GM21447 (cell line): Measurements from ENCODE around the gene G6PD.
"Not testable (repeated sequence)": the region's sequence is repeated elsewhere in the genome, so short reads cannot be mapped to it uniquely, and the experiment has no call there.

ENCODE experiments used
- ATAC-seq: cut with Tn5 transposase; IDR thresholded peaks from one replicate; pipeline ENCODE4 v1.9.1; 2021; ENCODE audit not compliant: unreplicated experiment

G6PD gene

GRCh38 chrX:154545673-154546274 lies 872 bp downstream of the G6PD start:
- ATAC-seq, result no peak

DNA sequence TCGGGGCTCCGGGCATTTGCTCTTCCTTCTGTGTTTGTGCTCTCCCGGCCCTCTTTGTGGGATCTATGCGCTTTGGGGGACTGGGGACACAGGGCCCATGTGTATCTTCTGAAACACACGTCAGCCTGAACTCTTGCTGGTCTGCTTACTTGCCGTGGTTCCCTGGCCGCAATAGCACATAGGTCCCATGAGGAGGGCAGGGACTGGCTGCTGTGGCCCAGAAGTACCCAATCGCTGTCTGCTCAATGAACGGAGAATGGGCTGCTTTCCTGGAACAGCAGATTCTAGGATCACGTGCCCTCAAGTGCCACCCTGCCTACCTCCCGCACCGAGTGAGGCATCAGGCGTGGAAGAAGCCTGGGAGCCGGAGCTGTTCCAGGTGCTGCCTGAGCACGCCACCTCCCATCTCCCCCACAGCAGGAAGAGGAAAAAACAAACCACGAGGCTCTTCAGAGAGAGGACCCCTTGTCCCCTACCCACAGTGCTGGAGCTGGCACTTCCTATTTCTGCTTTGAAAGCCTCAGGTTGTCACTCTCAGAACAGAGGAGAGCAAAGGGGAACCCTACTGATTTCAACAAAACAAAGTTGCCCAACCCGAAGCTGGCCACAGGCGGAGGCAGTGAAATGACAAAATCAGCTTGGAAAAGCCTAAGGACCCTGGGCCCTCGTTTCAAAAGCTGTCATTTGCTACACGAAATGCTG lies 3.8 kb downstream of the G6PD start:
- no peak for ATAC-seq

DNA sequence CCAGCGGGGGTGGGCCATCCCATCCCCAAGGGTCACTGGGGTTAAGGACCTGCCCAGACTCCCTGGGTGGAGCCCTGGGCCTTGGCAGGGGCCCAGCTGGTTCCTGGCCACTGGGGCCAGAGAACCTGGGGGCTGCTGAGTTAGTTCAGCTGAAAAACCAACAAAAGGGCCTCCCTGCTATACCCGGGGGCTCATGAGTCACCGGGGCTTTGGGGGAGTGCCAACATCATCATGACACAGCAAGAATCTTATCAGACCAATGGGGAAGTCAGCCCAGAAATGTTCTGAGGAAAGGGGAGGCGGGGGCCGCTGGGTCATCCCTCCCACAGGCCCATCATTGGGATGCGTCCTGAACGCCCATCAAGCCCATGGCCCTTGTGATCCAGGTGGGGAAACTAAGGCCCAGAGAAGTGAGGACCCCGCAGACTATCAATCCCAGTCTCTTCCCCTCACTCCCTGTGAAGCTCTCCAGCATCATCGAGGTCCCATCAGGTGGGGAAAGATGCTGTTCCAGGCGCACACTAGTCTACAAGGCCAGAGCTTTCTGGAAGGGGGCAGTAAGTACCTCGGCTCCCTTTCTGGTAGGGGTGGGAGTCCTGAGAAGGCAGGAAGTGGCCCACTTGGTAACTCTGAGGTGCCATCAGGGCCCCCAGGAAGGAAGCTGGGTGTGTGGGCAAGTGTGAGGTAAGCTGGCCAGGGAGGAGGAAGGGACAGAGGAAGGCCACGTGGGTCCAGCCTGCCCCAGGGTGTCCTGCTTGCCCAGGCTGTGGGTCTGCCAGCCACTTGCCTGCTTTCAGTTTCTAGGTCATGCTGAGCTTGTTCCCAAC lies 4.5 kb downstream of the G6PD start:
- no peak for ATAC-seq

DNA sequence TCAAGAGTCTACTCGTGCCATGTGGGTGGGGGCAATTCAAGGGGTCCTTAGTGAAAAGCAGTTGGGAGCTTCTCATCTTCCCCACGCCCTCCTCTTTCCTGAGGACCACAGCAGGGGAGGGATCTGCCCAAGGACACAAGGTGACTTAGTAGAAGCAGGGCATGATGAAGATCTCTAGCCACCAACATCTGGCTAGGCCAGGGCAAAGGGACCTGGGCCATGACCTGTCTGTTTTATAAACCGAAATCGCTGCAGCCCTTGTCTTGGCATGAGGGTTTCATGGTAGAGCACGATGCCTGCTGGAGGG lies 5.1 kb downstream of the G6PD start:
- no peak for ATAC-seq

DNA sequence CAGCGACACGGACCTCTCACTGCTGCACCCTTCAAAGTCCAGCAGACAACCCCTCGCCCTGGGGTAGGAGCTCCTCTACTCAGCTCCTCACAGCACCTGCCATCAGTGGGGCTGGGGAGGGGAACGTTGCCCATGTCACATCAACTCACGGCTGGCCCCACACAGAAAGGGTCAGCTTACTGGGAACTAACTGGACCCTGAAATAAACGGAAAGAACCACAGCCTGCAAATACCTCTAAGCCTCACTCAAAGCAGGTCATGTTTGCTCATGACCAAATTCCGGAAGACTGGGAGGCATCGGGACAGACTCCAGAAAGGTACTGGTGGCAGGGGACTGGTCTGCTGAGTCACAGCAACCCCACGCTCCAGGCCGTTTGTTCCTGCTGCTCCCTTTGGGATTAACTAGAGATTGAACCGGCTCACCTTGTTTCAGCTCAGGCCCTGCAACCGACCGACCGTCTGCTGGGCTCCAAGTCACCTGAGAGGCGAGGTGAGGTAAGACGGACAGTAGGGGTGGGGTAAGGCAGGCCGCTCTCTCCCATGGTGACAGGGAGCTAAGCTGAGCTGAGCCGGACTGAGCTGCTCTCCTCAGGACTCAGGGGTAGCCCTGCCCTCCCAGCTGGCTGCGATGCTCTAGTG lies 5.6 kb downstream of the G6PD start:
- no peak for ATAC-seq

- ATAC-seq, result not testable (repeated sequence)
These were observed 6.3 kb downstream of the G6PD start for GRCh38 chrX:154540365-154540764.

DNA sequence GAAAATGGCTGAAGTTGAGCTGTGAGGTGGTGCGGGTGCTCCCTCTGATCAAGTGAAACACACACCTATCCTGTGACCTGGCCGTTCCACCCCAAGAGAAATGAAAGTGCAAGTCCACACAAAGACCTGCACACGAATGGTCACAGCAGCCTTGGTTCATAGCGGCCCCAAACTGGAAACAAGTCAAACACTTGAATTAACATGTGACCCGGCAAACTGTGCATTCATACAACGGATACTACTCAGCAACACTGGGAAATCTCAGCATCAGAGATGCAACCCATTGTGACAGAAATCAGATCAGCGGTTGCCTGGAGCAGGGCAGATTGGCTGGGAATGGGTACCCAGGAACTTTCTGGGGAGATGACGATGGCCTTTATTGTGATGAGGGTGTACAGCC lies 7.6 kb downstream of the G6PD start:
- ATAC-seq, result no peak

DNA sequence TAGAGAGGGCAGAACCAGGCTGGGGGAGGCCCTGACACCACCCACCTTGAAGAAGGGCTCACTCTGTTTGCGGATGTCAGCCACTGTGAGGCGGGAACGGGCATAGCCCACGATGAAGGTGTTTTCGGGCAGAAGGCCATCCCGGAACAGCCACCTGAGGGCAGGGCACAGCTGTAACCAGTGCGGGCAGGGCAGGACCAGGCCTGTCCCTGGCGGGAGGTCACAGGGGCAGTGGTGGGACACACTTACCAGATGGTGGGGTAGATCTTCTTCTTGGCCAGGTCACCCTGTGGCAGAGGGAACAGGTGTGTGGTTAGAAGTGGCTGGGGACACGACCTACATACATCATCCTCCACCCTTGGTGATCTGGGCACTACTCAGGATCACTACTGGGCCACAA lies 10.8 kb downstream of the G6PD start:
- ATAC-seq, result no peak

- ATAC-seq, result peak; percentile 92
These were observed 11.9 kb downstream of the G6PD start for GRCh38 chrX:154534526-154535322.

GRCh38 chrX:154532690-154533089 lies 14.0 kb downstream of the G6PD start:
- no peak for ATAC-seq

DNA sequence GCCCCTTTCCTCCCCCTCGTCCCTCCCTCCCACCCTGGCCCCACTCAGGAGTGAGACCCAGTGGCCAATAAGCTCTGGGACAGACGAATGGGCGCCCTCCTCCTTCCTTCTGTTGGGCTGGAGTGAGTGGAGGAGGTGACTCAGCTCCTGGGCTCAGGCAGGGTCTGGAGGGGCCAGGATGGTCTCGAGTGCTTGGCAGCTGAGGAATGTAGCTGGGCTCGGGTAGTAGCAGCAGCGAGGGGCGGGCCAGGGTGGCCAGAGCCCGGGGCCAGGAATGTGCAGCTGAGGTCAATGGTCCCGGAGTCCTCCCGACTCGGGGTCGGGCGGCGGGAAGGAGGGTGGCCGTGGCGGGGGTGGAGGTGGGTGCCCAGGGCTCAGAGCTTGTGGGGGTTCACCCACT lies 15.0 kb downstream of the G6PD start:
- ATAC-seq, result no peak

DNA sequence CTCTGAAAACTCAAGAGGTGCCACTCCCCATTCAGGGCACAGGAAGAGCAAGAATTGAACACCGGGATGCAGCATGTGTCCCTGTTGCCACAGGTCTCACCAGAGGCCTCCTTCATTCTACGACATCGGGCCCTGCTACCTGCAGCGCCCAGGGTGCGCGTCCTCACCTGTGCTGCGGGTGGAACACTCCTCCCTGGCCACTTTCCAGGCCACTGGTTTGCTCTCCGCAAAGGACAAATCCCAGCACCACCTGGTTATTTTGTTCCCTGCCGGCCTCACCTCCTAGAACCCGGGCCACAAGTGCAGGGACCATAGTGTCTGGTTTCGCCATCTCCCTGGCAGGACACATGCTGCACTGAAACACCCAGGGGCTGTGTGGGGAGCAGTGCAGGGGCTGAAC lies 16.4 kb downstream of the G6PD start:
- ATAC-seq, result no peak

DNA sequence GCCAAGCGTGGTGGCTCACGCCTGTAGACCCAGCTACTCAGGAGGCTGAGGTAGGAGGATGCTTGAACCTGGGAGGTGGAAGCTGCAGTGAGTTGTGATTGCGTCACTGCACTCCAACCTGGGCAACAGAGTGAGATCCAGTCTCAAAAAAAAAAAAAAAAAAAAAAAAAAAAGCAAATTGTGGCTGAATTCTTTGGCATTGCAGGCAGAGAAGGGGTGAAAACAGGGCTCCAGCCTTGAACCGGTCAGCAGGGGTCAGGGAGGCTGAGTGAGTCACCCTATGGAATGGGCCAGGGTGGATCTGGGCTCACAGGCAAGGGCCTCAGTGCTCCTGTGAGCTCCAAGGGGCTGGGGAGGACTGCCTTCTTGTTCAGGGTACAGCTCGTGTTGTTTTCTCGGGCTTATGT lies 17.4 kb downstream of the G6PD start:
- ATAC-seq, result no peak

GRCh38 chrX:154526901-154527675 lies 19.6 kb downstream of the G6PD start:
- ATAC-seq, result peak; percentile 94

DNA sequence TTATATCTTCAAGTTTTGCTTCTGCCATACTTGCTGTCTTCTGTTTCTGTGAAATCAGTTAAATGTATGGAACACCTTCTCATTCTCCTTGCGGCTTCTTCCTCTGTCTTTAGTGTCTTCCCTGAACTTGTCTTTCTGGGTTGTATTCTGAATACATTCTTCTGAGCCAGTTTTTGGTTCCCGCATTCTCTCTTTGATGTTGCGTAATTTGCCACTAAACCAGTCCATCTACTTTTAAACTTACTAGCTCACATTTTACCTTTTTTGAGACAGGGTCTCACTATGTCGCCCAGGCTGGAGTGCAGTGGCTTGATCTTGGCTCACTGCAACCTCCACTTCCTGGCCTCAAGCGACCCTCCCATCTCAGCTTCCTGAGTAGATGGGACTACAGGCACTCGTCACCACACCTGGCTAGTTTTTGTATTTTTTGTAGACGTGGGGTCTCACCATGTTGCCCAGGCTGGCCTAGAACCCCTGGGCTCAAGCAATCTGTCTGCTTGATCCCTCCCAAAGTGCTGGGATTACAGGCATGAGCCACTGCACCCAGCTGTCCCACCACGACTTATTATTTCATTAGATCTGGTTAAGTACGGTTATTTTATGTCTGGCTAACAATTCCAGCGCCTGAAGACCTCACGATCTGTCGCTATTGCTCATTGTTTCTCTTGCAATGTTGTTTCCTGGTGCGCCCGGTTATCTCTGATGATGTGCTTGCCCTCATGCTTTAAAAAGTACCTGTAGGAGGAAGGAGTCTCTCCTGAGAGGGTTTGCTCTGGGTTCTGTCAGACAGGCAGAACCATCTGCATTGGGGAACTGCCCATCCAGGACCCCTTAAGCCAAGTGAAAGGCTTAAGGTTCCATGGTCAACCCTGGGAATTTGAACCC lies 20.8 kb downstream of the G6PD start:
- ATAC-seq, result no peak

GRCh38 chrX:154519389-154519788 lies 27.3 kb downstream of the G6PD start:
- no peak for ATAC-seq

- no peak for ATAC-seq
These were observed 29.4 kb downstream of the G6PD start for GRCh38 chrX:154517101-154517781.

GRCh38 chrX:154516656-154517100 lies 30.0 kb downstream of the G6PD start:
- peak; percentile 15 for ATAC-seq
